Spleen (tissue), 11 donors: Measurements from ENCODE around the gene MRPS34. TPM values are rescaled to one million over a fixed set of nuclear protein-coding genes. Genes with fewer than 3 reads are reported as not detected.

Source experiments
- DNase-seq: peaks from one replicate; pipeline ENCODE4 v3.0.0-alpha.2; 2020
- H3K27ac ChIP-seq, 8 donors: fragments of 200-600 bp; sonication (generic) in 7 of 8; 1 replicate in 4 of 8; 2 replicates in 4 of 8; pipeline versions ENCODE4 v1.5.0 to v1.8.0; 2016 to 2021; ENCODE audit warnings: inconsistent platforms in 4 of 8, mild to moderate bottlenecking in 4 of 8, moderate library complexity in 1 of 8
- H3K27me3 ChIP-seq, 7 donors: fragments of 200-600 bp; sonication (generic) in 6 of 7; replicated peaks in 1 of 7; 1 replicate in 4 of 7; 2 replicates in 3 of 7; pipeline versions ENCODE4 v1.5.0 to v1.8.0; 2016 to 2021; ENCODE audit warnings: inconsistent platforms in 3 of 7, mild to moderate bottlenecking in 1 of 7
- H3K36me3 ChIP-seq, 6 donors: fragments of 200-600 bp; sonication (generic) in 5 of 6; 1 replicate in 4 of 6; 2 replicates in 2 of 6; pipeline versions ENCODE4 v1.5.0 to v1.8.0; 2016 to 2021; ENCODE audit warnings: inconsistent platforms in 2 of 6
- H3K4me1 ChIP-seq, 6 donors: fragments of 200-600 bp; sonication (generic) in 5 of 6; 1 replicate in 3 of 6; 2 replicates in 3 of 6; pipeline versions ENCODE4 v1.5.0 to v1.8.0; 2016 to 2021; ENCODE audit warnings: inconsistent platforms in 3 of 6
- H3K4me3 ChIP-seq, 8 donors: fragments of 200-600 bp; sonication (generic) in 7 of 8; 1 replicate in 4 of 8; 2 replicates in 4 of 8; pipeline versions ENCODE4 v1.5.0 to v1.8.0; 2016 to 2021; ENCODE audit warnings: inconsistent platforms in 4 of 8, mild to moderate bottlenecking in 4 of 8, moderate library complexity in 2 of 8
- H3K9me3 ChIP-seq, 8 donors: fragments of 200-600 bp; sonication (generic) in 7 of 8; 1 replicate in 4 of 8; 2 replicates in 4 of 8; pipeline versions ENCODE4 v1.5.0 to v1.8.0; 2016 to 2021; ENCODE audit warnings: inconsistent platforms in 4 of 8
- CTCF ChIP-seq, 11 experiments: fragments of 200-600 bp in 7 of 11; fragments of 450-650 bp in 4 of 11; sonication (generic) in 4 of 11; IDR thresholded peaks in 8 of 11; conservative IDR thresholded peaks in 3 of 11; 1 replicate in 7 of 11; 2 replicates in 4 of 11; pipeline versions ENCODE4 v1.4.0 to v1.8.0; 2016 to 2021; ENCODE audit warnings: antibody characterized with exemption in 11 of 11, inconsistent platforms in 4 of 11, mild to moderate bottlenecking in 1 of 11
- POLR2A ChIP-seq, 3 donors: fragments of 450-650 bp; IDR thresholded peaks; one replicate each; pipeline ENCODE4 v1.5.1; 2017; ENCODE audit warnings: antibody characterized with exemption in 3 of 3, mild to moderate bottlenecking in 1 of 3
- POLR2AphosphoS5 ChIP-seq, 3 donors: sonication (generic); formaldehyde crosslinking; IDR thresholded peaks; one replicate each; pipeline ENCODE4 v1.5.1; 2017; ENCODE audit warnings: antibody characterized with exemption in 3 of 3
- WGBS, 5 donors: extraction: QIAGEN DNeasy Blood & Tissue Kit in 3 of 5; methylation state at CpG; one replicate each; pipeline versions ENCODE4 v1.1.5 to v1.1.7; 2013 to 2018; 5-methylcytosine and 5-hydroxymethylcytosine counted together
- intact Hi-C: fragments of 100-400 bp; cut with DNase I; formaldehyde crosslinking; loops from one replicate; pipeline ENCODE4 v1.15.0; 2023; ENCODE audit warnings: low total_unique reads
- polyA plus RNA-seq, 3 donors: library from polyadenylated mRNA; stranded (reverse); fragments of 200-250 nt; gene quantifications; one replicate each; pipeline ENCODE4 v1.2.1, GENCODE V29; 2013
- total RNA-seq, 7 donors: library from RNA; depleted of rRNA in 3 of 7; stranded (reverse); fragments of >200 nt in 3 of 7; fragmentation: NEBNext Ultra II Directional in 4 of 7; extraction: Animal tissue kit (Norgen Biotek cat#: 25700) in 4 of 7; gene quantifications; one replicate each; pipeline versions ENCODE4 v1.1.0 to v1.2.1, GENCODE V29; 2016 to 2021
- donor health status: healthy with polysubstance abuse.
- donor health status: DM: no; HTN: no; CAD: no; lungs with moderate emphysema.
- donor health status: DM: no; HTN: no; CAD: no.
- donor health status: Bipolar disorder and iron deficiency.
- donor health status: healthy.
- donor health status: DM: no; HTN: no; CAD: no.
- donor health status: DM: yes; HTN: yes; CAD: no.

MRPS34 gene
- total and polyA plus RNA-seq, 10 donors, result 49.9 to 157 (median 63.8) TPM

- 76 to 89% (median 85%) methylated on average over 19 to 36 of the region's 36 CpGs for WGBS, 5 donors
- peaks cover 0 to 65% (median 36%) of the 10 kb centered on the region in 6 donors for H3K36me3 ChIP-seq
- H3K4me3 ChIP-seq, result no peak overlapping the region
- H3K9me3 ChIP-seq, result no peaks in the 10 kb centered on the region
- no peak for DNase-seq
- no peaks in the 10 kb centered on the region for H3K27me3 ChIP-seq
- H3K27ac ChIP-seq, result no peak overlapping the region
- H3K4me1 ChIP-seq, result peaks cover 29 to 87% (median 41%) of the 10 kb centered on the region in 6 donors
- intact Hi-C loops, result no loop called here
- TF ChIP-seq POLR2A (IDR thresholded peaks at IDR 0.05) (no peak), POLR2AphosphoS5 (IDR thresholded peaks at IDR 0.05) (peak; percentile 5 to 64 (median 21)), CTCF (IDR thresholded peaks at IDR 0.05 in 8 of 11, conservative IDR thresholded peaks at IDR 0.05 in 3 of 11) (no peak)
Measured at GRCh38 chr16:1777375-1778199, 4.7 kb upstream of the MRPS34 start.

GRCh38 chr16:1776991-1777374 lies 4.0 kb upstream of the MRPS34 start:
- no peak for DNase-seq
- Histone ChIP-seq H3K4me1 (peaks cover 30 to 93% (median 46%) of the 10 kb centered on the region in 6 donors), H3K9me3 (no peaks in the 10 kb centered on the region), H3K4me3 (no peak overlapping the region), H3K27ac (no peak overlapping the region), H3K36me3 (peaks cover 0 to 65% (median 36%) of the 10 kb centered on the region in 6 donors), H3K27me3 (no peaks in the 10 kb centered on the region)
- intact Hi-C loops, result no loop called here
- TF ChIP-seq POLR2A (IDR thresholded peaks at IDR 0.05), result no peak
- no peak for TF ChIP-seq CTCF (IDR thresholded peaks at IDR 0.05 in 8 of 11, conservative IDR thresholded peaks at IDR 0.05 in 3 of 11)
- peak in 2 of 3 donors; percentile 30 to 41 for TF ChIP-seq POLR2AphosphoS5 (IDR thresholded peaks at IDR 0.05)
- WGBS, 5 donors, result 88 to 94% (median 93%) methylated on average over 16 to 22 of the region's 22 CpGs

- Histone ChIP-seq H3K9me3 (no peaks in the 10 kb centered on the region), H3K4me1 (peaks cover 32 to 93% (median 46%) of the 10 kb centered on the region in 6 donors), H3K27me3 (no peaks in the 10 kb centered on the region), H3K27ac (no peak overlapping the region), H3K4me3 (no peak overlapping the region), H3K36me3 (peaks cover 0 to 65% (median 36%) of the 10 kb centered on the region in 6 donors)
- no peak for TF ChIP-seq POLR2A (IDR thresholded peaks at IDR 0.05)
- peak; percentile 2 to 38 (median 5) for TF ChIP-seq POLR2AphosphoS5 (IDR thresholded peaks at IDR 0.05)
- 89 to 95% (median 90%) methylated on average over 7 to 13 of the region's 13 CpGs for WGBS, 5 donors
- DNase-seq, result no peak
- intact Hi-C loops, result no loop called here
Measured at GRCh38 chr16:1776672-1776955, 3.7 kb upstream of the MRPS34 start.

- no peak for DNase-seq
- Histone ChIP-seq H3K36me3 (peaks cover 0 to 64% (median 36%) of the 10 kb centered on the region in 6 donors), H3K4me3 (no peak overlapping the region), H3K27me3 (no peaks in the 10 kb centered on the region), H3K4me1 (peaks cover 27 to 91% (median 41%) of the 10 kb centered on the region in 6 donors), H3K9me3 (no peaks in the 10 kb centered on the region), H3K27ac (no peak overlapping the region)
- intact Hi-C loops, result no loop called here
- 73 to 88% (median 86%) methylated on average over 13 to 28 of the region's 28 CpGs for WGBS, 5 donors
- TF ChIP-seq POLR2AphosphoS5 (IDR thresholded peaks at IDR 0.05), result peak; percentile 4 to 69 (median 25)
- TF ChIP-seq POLR2A (IDR thresholded peaks at IDR 0.05), result no peak
Measured at GRCh38 chr16:1775846-1776671, 3.1 kb upstream of the MRPS34 start.
